ENCODE results near the gene SBF2.

DNA sequence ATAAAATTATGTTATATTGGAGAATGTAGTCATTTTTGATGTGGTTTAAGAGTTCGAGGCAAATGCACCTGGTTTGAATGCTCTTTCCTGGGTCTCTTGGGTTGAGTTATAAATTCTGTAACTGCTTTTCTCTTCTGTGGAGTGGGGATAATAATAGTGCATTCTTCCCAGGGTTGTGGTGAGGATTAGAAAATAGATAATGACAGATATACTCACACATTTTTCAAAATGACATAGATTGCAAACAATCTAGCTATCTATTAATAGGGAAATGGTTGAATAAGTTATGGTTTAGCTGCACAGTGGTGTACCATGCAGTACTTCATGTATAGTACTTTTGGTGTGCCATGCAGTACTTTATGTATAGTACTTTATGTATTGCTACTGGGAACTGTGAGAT, 562.8 kb downstream of the SBF2 start:
- TF ChIP-seq, protein P1, sequence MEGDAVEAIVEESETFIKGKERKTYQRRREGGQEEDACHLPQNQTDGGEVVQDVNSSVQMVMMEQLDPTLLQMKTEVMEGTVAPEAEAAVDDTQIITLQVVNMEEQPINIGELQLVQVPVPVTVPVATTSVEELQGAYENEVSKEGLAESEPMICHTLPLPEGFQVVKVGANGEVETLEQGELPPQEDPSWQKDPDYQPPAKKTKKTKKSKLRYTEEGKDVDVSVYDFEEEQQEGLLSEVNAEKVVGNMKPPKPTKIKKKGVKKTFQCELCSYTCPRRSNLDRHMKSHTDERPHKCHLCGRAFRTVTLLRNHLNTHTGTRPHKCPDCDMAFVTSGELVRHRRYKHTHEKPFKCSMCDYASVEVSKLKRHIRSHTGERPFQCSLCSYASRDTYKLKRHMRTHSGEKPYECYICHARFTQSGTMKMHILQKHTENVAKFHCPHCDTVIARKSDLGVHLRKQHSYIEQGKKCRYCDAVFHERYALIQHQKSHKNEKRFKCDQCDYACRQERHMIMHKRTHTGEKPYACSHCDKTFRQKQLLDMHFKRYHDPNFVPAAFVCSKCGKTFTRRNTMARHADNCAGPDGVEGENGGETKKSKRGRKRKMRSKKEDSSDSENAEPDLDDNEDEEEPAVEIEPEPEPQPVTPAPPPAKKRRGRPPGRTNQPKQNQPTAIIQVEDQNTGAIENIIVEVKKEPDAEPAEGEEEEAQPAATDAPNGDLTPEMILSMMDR (IDR thresholded peaks at IDR 0.05), result no peak
- TF ChIP-seq POLR2AphosphoS5 (IDR thresholded peaks at IDR 0.05) (no peak), POLR2A (IDR thresholded peaks at IDR 0.05) (no peak), EP300 (IDR thresholded peaks at IDR 0.05) (no peak)

Measured in gastroesophageal sphincter (tissue), 3 donors.